Endothelial cell of umbilical vein (primary cell): ENCODE data around the gene PTPDC1. TPM values are rescaled to one million over a fixed set of nuclear protein-coding genes. Genes with fewer than 3 reads are reported as not detected.
A peak's percentile ranks its signal among the peaks of the same experiment; 100 is the strongest.

Experiments
- BruUV-seq: library from RNA; stranded (reverse); fragments of 400-500 nt; replicated peaks from 2 replicates; lab custom pipeline; 2021; lab: Mats Ljungman, UMichigan
- CTCF ChIA-PET: fragments of 300-600, 350-600 bp; sonication (Branson Sonifier 250); formaldehyde crosslinking; loops from one replicate; lab custom pipeline; 2021; ENCODE audit warnings: antibody characterized with exemption, inconsistent platforms; lab: Charles Lee
- POLR2A ChIA-PET: fragments of 300-600, 350-600 bp; sonication (Branson Sonifier 250); formaldehyde crosslinking; loops from one replicate; lab custom pipeline; 2021; ENCODE audit warnings: antibody characterized with exemption, inconsistent platforms; lab: Charles Lee
- DNase-seq: peaks from one replicate; pipeline ENCODE4 v3.0.0-alpha.2; 2011; ENCODE audit warnings: low read depth, low spot score
- FAIRE-seq: peaks from 2 replicates; lab custom pipeline; 2011; peaks lifted over from hg19 to GRCh38; lab: Jason Lieb, UNC
- H2AFZ ChIP-seq: 2 replicates; pipeline ENCODE4 v1.6.0; 2012; ENCODE audit warnings: low read depth, low read length, control low read depth, inconsistent platforms
- H3K27ac ChIP-seq: 2 replicates; pipeline ENCODE4 v1.5.1; 2011; ENCODE audit warnings: low read depth, mild to moderate bottlenecking, control low read depth, low read length, moderate library complexity; ENCODE audit not compliant: insufficient read depth
- H3K27me3 ChIP-seq, 2 experiments: 2 replicates each; pipeline versions ENCODE4 v1.6.0 to v1.6.1; 2011; ENCODE audit warnings: low read length in 2 of 2, mixed read lengths in 1 of 2; ENCODE audit not compliant: control insufficient read depth in 2 of 2, insufficient read depth in 2 of 2
- H3K36me3 ChIP-seq, 2 experiments: 2 replicates in 1 of 2; 3 replicates in 1 of 2; pipeline ENCODE4 v1.5.1; 2011; ENCODE audit warnings: low read length in 2 of 2, mild to moderate bottlenecking in 1 of 2, moderate library complexity in 1 of 2; ENCODE audit not compliant: control insufficient read depth in 2 of 2, insufficient read depth in 2 of 2; ENCODE audit errors: extremely low read depth in 1 of 2
- H3K4me1 ChIP-seq: 3 replicates; pipeline ENCODE4 v1.5.1; 2011; ENCODE audit warnings: mild to moderate bottlenecking, low read length; ENCODE audit not compliant: control insufficient read depth, insufficient read depth; ENCODE audit errors: extremely low read depth
- H3K4me2 ChIP-seq: 2 replicates; pipeline ENCODE4 v1.6.1; 2011; ENCODE audit warnings: low read length, control low read depth, mixed read lengths; ENCODE audit not compliant: insufficient read depth
- H3K4me3 ChIP-seq, 3 experiments: fragments of 200-600 bp in 1 of 3; sonication (generic), shearing (Covaris generic) in 1 of 3; replicated peaks in 1 of 3; 2 replicates each; pipeline ENCODE4 v1.5.1; 2011 to 2016; ENCODE audit warnings: control low read depth in 3 of 3, low read length in 3 of 3, mild to moderate bottlenecking in 2 of 3, inconsistent platforms in 1 of 3, low read depth in 1 of 3, moderate library complexity in 1 of 3; ENCODE audit not compliant: insufficient read depth in 1 of 3
- H3K79me2 ChIP-seq: 2 replicates; pipeline ENCODE4 v1.6.0; 2012; ENCODE audit warnings: low read length, inconsistent platforms; ENCODE audit not compliant: control insufficient read depth, insufficient read depth
- H3K9ac ChIP-seq: replicated peaks from 2 replicates; pipeline ENCODE3; 2011; ENCODE audit warnings: low read length, control low read depth; ENCODE audit not compliant: insufficient read depth; ENCODE audit errors: extremely low read depth
- H3K9me1 ChIP-seq: replicated peaks from 3 replicates; pipeline ENCODE4 v1.6.0; 2011; ENCODE audit warnings: mild to moderate bottlenecking, low read length; ENCODE audit not compliant: control insufficient read depth, insufficient read depth; ENCODE audit errors: extremely low read depth
- H3K9me3 ChIP-seq: replicated peaks from 2 replicates; pipeline ENCODE4 v1.5.1; 2012; ENCODE audit warnings: low read length, inconsistent platforms; ENCODE audit not compliant: control insufficient read depth, insufficient read depth
- H4K20me1 ChIP-seq: replicated peaks from 2 replicates; pipeline ENCODE3; 2011; ENCODE audit warnings: mild to moderate bottlenecking, low read length; ENCODE audit not compliant: control insufficient read depth, insufficient read depth; ENCODE audit errors: extremely low read depth
- FOS ChIP-seq: IDR thresholded peaks from 2 replicates; pipeline ENCODE4 v1.6.1; 2011; ENCODE audit warnings: mild to moderate bottlenecking, low read length, moderate library complexity, borderline replicate concordance; ENCODE audit not compliant: insufficient read depth
- GATA2 ChIP-seq: IDR thresholded peaks from 2 replicates; pipeline ENCODE4 v1.7.0; 2011; ENCODE audit warnings: low read depth, mild to moderate bottlenecking, moderate library complexity, mixed read lengths, low read length; ENCODE audit not compliant: insufficient read length, insufficient read depth
- JUN ChIP-seq: IDR thresholded peaks from 2 replicates; pipeline ENCODE4 v1.6.1; 2011; ENCODE audit warnings: borderline replicate concordance, low read depth; ENCODE audit not compliant: insufficient read length, insufficient read depth
- MYC ChIP-seq: IDR thresholded peaks from one replicate; pipeline ENCODE4 v1.6.1; 2011; ENCODE audit warnings: mild to moderate bottlenecking, low read depth, low read length
- POLR2A ChIP-seq: IDR thresholded peaks from 2 replicates; pipeline ENCODE4 v1.6.1; 2012; ENCODE audit warnings: low read depth, mild to moderate bottlenecking, control low read depth, low read length
- dilution Hi-C: fragments of 300-500 bp; cut with MboI; formaldehyde crosslinking; loops from one replicate; pipeline ENCODE4 v1.15.0; 2019; ENCODE audit warnings: low sequenced_read_pairs; ENCODE audit not compliant: extremely low pct_ligation_motif_present
- intact Hi-C: fragments of 100-400 bp; cut with micrococcal nuclease; formaldehyde crosslinking; loops from one replicate; pipeline ENCODE4 v1.10.0; 2022
- polyA plus RNA-seq, 4 experiments: library from polyadenylated mRNA; depleted of rRNA in 3 of 4; stranded (reverse) in 3 of 4; unstranded in 1 of 4; fragments of >200 nt; gene quantifications; 2 replicates each; pipeline versions ENCODE4 v1.2.1 to v1.2.3, GENCODE V29; 2011 to 2012; ENCODE audit warnings: missing spikeins in 1 of 4
- total RNA-seq: library from RNA; stranded (reverse); gene quantifications from 2 replicates; pipeline ENCODE4 v1.2.3, GENCODE V29; 2021

Gene PTPDC1
- total and polyA plus RNA-seq, 2 donors (not counting 3 experiments of a cell fraction or from before 2014, with no cell fraction given): 4.3 to 9.1 TPM

DNA sequence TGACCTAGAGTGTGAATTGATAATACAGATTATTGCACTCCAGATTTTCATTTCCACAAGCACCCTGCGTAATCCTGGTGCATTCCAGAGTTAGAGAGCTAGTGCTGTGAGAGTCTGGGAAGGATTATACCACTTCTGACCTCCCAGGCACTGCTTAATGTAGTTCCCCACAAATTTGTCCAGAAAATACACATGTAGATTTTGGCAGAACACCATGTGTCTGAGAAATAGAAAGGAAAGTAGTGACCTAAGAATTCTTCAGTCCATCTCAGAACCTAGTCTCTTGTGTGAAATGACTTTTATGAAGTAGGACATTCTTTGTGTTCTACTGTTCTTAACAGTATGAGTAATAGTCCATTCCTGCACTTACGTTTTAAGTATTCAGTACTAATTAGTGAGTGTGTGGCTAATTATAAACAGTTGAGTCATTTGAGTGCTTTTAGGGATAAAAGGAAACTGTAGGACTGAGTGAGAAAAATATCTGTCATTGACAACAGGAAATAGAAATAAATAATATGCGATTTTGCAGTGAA is 27.8 kb upstream of the PTPDC1 start:
- intact Hi-C loops (no loop called here), dilution Hi-C loops (no loop called here)
- FAIRE-seq (peak; percentile 47), DNase-seq (peak; percentile 58)
- Histone ChIP-seq H3K4me1 (peaks cover 11% of the 10 kb centered on the region), H3K9me3 (no peaks in the 10 kb centered on the region), H3K36me3 (no peaks in the 10 kb centered on the region), H3K9me1 (no peaks in the 10 kb centered on the region), H3K27me3 (no peaks in the 10 kb centered on the region), H2AFZ (no peak overlapping the region), H3K79me2 (no peaks in the 10 kb centered on the region), H3K4me3 (no peak overlapping the region), H4K20me1 (peaks cover 2% of the 10 kb centered on the region), H3K27ac (peak overlapping the region; percentile 39), H3K4me2 (peak overlapping the region; percentile 59), H3K9ac (no peak overlapping the region)
- ChIA-PET CTCF (interaction anchor here (1.0 to 2.9 kb wide), 4 partner anchors 25 to 156 kb away, joined by 3 to 26 read pairs (median 4); no protein-coding TSS in a partner anchor), POLR2A (no interaction called here)
- no TSS peak for BruUV-seq
- TF ChIP-seq JUN (peak; percentile 56), GATA2 (no peak), FOS (peak; percentile 28), MYC (no peak)

DNA sequence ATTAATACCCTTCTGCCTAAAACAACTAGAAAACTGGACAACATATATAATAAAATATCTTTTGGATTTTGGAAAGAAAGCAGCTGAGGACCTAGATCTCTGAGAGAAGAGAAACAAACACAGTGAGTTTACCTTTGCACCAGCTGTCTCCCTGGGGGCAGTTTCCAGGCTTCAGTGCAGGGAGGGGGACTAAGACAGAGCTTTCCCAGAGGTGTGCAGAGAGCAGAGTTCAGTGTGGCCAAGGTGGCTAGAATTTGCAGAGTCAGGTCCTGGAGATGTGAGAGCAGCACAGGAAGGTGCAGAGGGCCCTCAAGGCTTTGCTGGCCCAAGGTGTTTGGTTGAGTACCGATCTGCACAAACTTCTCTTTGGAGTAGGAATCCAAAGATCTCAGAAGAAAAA is 26.3 kb upstream of the PTPDC1 start:
- Histone ChIP-seq H3K9ac (no peak overlapping the region), H3K4me1 (peaks cover 11% of the 10 kb centered on the region), H3K9me3 (no peaks in the 10 kb centered on the region), H3K27ac (no peak overlapping the region), H3K79me2 (no peaks in the 10 kb centered on the region), H3K27me3 (no peaks in the 10 kb centered on the region), H3K36me3 (no peaks in the 10 kb centered on the region), H3K9me1 (no peaks in the 10 kb centered on the region), H3K4me2 (no peak overlapping the region), H3K4me3 (no peak overlapping the region), H4K20me1 (peaks cover 2% of the 10 kb centered on the region), H2AFZ (no peak overlapping the region)
- dilution Hi-C loops (no loop called here), intact Hi-C loops (no loop called here)
- BruUV-seq: no TSS peak
- TF ChIP-seq POLR2A: no peak
- TF ChIP-seq GATA2: no peak
- ChIA-PET CTCF (interaction anchor here (0.8 to 3.6 kb wide), 4 partner anchors 26 to 155 kb away, joined by 3 to 26 read pairs (median 10); no protein-coding TSS in a partner anchor), POLR2A (no interaction called here)
- DNase-seq (no peak), FAIRE-seq (no peak)
